WI38 (cell line): ENCODE data around the gene CABP2.

ENCODE experiments used
- H3K4me3 ChIP-seq: 2 replicates; pipeline ENCODE4 v1.5.1; 2011; ENCODE audit warnings: low read depth, mild to moderate bottlenecking, control low read depth, low read length
- CTCF ChIP-seq: IDR thresholded peaks from 2 replicates; pipeline ENCODE4 v1.5.1; 2012; ENCODE audit warnings: low read depth, mild to moderate bottlenecking, control low read depth, low read length

Gene CABP2

GRCh38 chr11:67524480-67524808 lies 1.2 kb upstream of the CABP2 start:
- no peak overlapping the region for H3K4me3 ChIP-seq
- TF ChIP-seq CTCF, result no peak

GRCh38 chr11:67523556-67524479 lies 572 bp upstream of the CABP2 start:
- TF ChIP-seq CTCF, result no peak
- no peak overlapping the region for H3K4me3 ChIP-seq

DNA sequence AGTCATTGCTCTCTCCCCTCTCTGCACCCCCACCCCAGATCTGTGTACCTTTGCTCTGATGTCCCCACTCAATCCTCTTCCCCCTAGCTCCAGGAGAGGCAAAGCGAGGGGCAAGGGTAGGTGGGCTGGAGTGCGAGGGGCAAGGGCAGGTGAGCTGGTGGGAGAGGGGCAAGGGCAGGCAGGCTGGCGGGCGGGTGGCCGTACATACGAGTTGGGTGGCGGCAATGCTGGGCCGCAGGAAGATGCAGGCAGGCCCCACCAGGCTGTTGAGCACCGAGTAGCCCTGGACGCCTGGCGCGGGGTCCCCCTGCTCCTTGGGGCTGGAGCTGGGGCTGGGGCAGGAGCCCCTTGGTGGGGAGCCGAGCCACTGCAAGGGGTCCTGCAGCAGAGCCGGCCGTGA lies 908 bp downstream of the CABP2 start:
- no peak for TF ChIP-seq CTCF
- no peak overlapping the region for H3K4me3 ChIP-seq

DNA sequence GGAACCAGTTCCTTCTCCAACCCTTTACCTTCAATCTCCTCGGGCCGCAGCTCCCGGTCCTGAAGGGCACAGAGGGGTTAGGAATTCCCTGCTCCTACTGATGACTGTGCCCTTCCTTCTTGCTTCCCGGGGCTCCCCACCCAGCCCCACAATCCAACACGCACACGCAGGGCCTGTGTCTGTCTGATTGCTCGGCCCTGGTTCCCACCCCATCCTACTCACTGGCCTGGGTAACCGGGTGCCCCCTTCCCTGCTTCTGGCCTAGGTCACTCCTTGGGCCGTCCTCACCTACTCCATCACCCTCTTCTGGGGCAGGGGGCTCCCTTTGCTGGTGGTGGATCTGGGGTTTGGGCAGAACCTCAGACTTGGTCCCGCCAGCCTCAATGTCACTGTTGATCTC lies 1.3 kb downstream of the CABP2 start:
- no peak overlapping the region for H3K4me3 ChIP-seq
- no peak for TF ChIP-seq CTCF

GRCh38 chr11:67520856-67521824 lies 2.1 kb downstream of the CABP2 start:
- no peak for TF ChIP-seq CTCF

DNA sequence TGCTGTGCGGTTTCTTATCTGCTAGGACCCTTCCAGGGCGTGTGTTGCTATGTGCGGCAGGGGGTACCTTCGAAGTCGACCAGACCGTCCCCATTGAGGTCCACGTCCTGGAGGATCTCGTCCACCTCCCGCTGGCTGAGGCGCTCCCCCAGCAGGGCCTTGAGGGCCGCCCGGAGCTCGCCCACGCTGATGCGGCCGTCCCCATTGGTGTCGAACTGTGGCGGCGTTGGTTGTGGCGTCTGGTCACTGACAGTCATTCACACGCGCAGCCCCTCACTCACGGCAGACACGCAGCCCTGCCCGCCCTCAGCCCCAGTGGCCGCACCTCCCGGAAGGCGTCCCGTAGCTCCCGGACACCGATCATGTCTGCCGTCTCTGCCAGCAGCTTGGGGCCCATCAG lies 3.5 kb downstream of the CABP2 start:
- no peak overlapping the region for H3K4me3 ChIP-seq
- no peak for TF ChIP-seq CTCF

More at GRCh38 chr11:67520856-67521824, 2.1 kb downstream of the CABP2 start:
- no peak overlapping the region for H3K4me3 ChIP-seq
